Stimulated activated CD8-positive, alpha-beta memory T cell treated with anti-CD3 and anti-CD28 coated beads, Interleukin-7, amount 100 ng/mL, for 24 hours (primary cell): ENCODE results near the gene AIP.

ENCODE experiments used
- DNase-seq: peaks from one replicate; pipeline ENCODE4 v3.0.0-alpha.2; 2020; ENCODE audit warnings: low read depth

AIP gene

GRCh38 chr11:67534070-67534679, 51.3 kb downstream of the AIP start:
- DNase-seq = no peak

- DNase-seq = no peak
These were observed 52.7 kb downstream of the AIP start for GRCh38 chr11:67535561-67535960.

- DNase-seq = no peak
These were observed 55.5 kb downstream of the AIP start for GRCh38 chr11:67538306-67538705.

- DNase-seq = no peak
These were observed 56.1 kb downstream of the AIP start for GRCh38 chr11:67538823-67539505.

GRCh38 chr11:67539550-67539949, 56.7 kb downstream of the AIP start:
- no peak for DNase-seq
